ENCODE data around the gene IGSF21.

Gene IGSF21

DNA sequence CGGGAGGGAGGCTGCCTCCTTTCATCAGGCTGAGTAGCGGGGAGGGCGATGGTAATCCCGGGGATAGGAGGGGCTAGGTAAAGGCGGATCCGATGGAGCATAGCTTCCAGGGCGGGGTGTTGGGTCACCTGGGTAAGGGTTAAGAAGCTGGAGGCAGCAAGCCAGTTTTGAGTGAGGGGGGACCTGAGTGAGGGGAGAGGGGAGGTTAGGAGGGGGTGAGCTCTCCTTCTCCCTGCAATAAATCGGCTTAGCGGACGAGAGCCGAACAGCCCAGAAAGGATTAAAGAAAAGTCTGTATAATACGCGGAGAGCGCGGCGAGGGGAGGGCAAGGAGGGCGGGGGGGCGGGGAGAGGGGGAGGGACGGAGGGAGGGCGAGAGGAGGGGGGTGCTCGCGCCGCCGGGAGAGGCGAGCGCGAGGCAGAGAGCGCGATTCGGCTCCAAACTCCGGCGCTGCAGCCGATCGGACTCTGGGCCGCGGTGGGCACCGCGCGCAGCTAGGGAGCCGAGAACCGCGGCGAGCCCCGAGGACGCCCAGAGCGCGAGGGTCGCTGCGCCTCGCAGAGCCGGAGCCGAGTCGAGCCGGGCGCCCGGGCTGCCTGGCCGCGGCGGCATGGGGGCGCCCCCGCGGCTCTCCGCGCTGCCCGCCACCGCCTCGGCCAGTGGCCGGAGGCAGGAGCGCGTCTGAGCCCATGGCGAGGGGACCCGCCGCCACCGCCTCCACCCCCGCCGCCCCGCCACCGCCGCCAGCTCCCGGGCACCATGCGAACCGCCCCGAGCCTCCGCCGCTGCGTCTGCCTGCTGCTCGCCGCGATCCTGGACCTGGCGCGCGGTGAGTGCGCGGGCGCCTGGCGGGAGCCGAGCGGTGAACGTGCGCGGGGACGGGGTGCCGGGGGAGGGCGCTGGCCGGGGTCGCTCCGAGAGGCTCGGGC is at the start of gene IGSF21:
TSS of gene IGSF21 (plus strand) at position 430 of the 930 bp plus-strand sequence. CDS start at position 761, 331 bp downstream.
- DNase-seq, result no peak

DNA sequence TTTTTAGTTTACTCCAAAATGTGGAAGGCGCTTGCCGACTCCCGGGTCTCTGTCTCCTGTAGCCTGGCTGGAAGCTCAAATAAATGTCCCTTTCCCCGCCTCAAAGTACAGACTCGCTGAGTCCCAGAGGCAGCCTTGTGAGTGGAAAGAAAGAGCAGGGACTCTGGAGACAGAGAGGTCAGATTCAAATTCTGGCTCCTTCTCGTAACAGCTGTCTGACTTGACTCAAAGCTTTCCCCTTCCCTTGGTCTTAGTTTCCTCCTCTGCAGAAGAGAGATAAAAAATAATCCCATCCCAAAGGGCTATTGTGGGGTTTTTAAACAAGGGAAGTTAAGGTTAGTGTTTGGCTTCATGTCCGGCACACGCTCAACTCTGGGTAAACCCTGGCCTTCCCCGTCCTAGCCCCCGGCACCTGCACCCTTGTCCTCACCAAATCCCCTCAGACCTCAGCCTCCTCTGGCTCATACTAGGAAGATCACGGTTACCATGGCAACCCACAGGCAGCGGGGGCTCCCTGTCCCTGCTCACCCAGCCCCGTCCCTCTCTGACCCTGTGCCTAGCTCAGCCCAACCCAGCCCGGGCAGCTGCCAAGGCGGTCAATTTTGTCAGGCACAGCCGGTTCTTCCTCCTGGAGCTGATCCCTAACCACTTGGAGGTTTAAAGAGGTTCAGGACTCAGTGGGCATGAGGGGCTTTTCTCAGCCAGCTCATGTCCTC is 49.2 kb upstream of the IGSF21 start:
- no peak for DNase-seq

DNA sequence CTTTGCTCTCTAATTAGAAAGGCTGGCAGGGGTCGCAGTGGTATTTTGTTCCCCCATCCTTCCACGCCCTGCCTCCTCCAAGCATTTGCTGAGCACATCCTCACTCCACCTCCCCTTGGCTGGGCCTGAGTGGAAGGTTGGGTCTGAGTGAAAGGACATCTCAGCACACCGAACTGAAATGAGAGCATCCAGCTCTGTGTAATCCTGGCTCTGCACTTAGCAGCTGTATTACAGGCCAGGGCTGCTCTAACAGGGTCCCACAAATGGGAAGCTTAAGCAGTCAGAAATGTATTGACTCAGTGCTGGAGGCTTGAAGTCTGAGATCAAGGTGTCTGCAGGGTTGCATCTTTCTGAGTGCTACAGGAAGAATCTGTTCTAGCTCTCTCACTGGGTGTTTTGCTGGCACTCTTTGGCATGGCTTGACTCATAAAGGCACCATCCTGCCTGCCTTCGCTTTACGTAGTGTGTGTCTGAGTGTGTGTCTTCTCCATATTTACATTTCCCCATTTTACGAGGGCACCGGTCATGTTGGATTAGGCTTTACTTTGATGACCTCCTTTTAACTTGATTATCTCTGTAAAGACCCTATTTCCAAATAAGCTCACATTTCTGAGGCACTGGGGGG is 48.5 kb upstream of the IGSF21 start:
- no peak for DNase-seq

DNA sequence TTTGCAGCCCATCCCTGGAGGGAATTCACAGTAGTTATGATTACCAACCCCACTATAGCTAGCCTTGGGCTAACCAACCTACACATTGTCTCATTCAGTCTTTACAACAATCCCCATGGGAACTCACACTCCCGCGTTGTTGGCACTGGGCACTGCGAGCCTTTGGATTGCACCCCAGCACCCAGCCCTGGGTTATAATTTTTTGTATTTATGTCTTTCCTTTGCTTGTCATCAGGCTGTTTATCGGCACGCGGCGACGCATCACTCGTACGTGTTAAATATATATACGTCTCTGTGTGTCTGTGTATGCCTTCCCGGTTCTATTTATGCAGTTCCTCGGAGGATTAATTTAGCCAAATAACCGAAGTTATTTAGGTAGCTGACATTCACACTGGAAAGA is 47.2 kb upstream of the IGSF21 start:
- DNase-seq, result no peak

DNA sequence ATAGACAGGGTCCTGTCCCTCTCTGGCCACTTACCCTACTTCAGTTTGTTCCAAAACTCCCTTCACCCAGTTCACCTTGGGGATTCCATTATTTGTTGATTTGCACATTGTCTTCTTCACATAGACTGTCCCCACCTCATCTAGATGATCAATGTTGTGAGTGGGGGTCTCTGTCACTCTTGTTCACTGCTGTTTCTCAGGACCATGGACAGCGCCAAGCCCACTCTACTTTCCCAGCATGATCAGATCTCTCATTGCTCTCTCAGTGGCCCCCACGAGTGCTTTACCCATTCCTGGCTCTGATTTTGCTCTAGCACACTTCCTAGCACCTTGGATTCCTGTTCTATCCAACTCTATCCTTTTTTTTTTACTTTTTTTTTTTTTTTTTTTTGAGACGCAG is 45.4 kb upstream of the IGSF21 start:
- no peak for DNase-seq

DNA sequence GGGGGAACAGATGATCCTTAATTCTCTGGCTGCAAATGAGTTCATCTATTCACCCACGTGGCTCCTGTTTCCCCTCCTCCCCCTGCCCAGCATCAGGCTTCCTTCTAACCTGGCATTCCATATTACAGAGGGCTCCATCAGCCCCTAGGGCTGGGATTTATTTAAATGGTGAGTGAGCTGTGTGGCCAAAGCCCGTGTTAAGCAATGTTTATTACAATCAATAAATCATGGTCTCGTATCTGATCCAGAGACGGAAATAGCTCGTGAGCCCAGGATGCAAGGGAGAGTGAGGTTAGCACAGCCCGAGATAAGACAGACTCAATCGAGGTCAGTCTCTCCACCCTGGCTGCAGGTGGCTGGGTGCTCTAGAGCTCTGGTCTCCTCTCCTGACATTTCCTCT is 43.1 kb upstream of the IGSF21 start:
- no peak for DNase-seq

DNA sequence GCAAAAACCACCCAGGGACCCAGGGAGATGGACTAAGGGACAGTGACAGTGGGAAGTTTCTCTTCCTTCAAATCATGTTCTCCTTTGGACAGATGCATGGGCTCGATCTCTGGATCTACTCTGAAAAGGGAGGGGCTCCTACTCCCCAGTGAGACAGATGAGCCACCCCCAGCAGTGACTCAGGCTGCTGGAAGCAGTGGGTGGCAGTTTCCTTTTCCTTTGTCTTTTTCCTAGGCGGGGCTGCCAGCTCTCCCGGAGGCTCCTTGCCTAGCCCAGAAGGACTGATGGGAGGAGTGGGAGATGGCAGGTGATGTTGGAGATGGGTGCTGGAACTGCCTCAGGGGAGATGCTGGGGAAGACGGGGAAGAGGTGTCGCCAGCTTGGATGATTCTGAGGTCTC is 41.0 kb upstream of the IGSF21 start:
- peak in 1 of 3 donors; percentile 2 for DNase-seq

DNA sequence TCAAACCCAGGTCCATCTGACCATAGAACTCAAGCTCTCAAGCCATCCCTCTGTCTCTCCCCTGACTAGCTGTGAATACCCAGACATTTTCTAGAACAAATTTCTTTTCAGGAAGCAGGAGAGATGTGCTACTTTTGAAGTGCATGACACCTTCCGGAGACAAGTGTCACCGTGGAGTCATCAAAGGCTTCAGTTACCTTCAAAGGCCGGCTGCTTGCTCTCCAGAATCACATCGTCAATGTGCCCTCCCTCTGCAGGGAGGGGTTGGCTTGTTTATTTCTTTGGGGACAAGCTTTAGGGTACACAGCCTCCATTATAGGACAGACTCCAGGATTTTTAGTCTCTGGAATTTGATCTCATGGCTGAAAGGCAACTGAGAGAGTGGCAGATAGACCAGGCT is 37.7 kb upstream of the IGSF21 start:
- no peak for DNase-seq

DNA sequence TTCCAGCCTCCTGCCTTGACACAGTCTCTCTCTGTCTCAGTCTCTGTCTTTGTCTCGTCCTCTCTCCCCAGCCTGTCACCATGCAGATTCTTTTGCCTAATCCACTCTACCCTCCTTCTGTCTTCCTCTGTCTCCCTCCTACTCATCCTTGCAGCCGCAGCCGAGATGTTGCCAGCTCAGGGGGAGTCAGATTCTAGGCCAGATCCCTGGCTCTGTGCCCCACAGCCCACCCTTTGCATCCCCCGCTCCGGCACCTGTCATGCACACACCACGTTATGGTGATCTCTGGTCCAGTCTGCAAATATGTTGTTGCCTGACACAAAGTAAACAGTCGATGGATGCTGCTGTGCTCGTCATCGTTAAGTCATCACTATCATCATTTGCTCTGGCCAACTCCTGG is 35.5 kb upstream of the IGSF21 start:
- DNase-seq, result no peak

DNA sequence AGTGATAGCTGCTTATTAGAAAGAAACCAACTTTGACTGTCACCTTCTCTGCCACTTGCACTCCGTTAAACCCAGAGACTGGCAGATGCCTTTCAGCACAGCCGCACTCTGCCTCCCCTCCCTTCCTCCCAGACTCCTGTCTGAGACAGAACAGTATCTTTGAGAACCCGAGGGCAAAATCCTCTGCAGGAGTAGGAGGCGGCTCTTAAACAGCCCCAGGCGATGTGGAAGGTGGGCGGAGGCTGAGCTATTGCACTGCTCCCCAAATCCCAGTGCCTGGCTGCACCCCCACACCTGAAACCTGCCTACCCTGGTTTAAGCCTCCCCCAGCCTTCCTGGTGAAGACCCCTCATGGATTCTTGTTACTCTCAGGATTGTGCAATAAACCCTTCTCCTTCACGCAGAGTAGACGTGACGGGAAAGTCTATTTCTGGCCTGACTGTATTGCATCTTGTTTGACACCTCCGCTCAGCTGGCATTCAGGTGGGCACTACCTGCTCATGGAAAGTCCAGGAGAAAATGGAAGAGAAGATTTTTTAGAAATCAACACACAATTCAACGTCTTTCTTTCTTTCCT is 34.4 kb upstream of the IGSF21 start:
- DNase-seq, result no peak

DNA sequence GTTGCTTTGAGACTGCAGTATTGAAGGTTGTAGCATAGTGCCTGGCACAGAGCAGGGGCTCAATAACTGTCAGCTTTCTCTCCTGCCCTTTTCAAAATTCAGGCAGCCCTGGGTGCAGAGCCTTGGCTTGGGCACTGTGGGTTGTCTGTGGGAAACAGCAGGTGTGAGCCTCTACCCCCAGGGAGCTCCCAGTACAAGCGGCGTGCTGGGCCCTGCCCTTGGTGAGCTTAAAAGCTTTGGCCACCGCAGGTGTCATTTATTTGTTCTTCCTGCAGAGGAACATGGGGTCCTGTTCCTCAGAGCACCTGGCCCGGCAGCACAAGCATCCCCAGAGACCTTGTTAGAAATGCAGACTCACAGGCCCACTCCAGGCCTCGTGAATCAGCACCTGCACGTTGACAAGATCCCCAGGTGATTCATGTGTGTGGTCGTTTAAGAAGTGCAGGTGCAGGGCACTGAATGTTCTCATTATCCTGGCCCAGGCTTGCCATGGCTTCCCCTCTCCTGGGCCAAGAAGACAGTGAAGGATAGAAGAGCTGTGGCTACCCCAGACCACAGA is 29.9 kb upstream of the IGSF21 start:
- DNase-seq, result no peak

DNA sequence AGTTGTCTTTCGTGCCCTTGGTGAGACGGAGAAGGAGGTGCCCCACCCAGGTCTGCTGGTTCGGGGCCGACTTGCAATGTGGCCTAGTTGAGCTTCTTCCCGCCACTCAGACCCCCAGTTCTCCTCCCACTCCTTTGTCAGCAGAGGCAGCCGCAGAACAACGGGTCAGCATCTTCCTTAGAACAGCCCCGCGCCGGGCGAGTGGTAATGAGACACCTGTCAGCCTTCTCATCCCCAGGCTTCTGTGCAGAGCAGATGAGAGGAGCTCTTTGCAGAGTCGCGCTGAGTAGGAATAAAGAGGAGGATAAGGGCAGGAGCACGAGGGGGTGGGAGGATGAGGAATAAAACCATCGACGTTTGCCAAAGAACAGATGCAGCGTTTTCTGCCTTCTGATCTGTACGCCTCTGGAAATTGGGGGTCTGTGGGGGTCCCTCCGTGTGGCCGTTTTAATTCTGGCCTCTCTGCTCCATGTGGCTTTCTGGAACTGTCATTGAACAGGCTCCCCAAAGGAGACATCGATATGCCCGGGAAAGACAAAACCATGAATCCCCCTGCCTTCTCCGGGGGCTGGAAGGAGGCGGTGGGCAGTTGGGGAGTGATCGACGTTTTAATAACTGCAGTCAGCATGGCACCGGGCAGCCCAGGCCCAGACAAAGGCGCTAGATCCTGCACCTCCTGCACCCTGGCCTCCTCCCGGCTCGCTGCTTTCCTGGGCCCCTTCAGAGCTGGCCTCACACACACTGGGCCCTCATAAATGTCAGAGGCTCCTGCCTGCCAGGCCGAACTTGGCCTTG is 27.5 kb upstream of the IGSF21 start:
- DNase-seq, result no peak

DNA sequence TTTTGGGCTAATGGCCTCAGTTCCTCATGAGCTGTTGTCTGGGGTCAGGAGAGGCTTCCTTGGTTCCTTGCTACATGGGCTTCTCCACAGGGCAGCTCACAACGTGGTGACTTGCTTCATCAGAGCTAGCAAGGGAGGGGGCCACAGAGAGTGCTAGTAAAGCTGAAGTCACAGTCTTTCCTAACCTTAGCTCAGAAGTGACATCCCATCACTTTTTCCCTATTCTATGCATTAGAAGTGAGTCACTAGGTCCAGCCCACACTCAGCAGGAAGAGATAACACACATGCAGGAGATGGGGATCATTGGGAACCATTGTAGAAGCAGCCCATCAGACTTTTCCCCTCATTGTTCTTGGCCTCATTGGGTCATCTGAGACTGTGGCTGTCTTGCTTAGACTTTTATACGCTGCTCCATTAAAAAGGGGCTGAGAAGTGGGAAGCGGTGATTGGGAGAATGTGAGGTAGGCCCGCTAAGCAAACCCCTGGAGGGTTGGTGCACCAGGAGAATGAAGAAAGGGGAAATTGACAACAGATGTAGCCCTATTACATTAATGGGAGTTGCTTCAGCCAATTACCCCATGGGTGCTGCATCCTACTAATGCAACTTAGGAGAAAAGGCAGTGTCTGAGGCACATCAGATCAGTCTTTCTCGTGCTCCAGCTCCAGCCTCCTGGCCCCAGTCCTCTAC is 22.1 kb upstream of the IGSF21 start:
- no peak for DNase-seq

DNA sequence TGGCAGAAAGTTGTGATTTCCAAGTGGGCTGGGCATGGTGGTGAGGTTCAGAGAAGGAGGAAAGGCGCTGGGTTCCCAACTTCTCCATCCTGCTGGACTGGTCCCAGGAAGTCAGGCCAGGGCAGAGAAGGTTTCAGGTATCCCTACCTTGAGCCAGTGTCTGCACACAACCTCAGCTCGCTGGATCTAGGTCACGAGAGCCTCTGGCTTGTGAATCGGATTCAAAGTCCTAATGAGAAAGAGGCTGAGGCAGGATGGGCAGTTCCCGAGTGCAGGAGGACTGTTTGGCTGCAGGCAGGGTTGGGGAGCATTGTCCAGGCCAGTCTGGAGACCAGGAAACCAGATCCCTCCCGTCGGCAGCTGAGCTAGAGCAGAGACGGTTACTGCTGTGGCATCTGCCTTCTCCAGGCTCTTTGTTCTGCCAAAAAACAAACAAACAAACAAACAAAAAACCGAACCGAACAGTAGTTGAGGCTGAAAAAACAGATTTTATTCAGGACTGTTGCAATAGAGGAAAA is 19.5 kb upstream of the IGSF21 start:
- DNase-seq, result no peak

DNA sequence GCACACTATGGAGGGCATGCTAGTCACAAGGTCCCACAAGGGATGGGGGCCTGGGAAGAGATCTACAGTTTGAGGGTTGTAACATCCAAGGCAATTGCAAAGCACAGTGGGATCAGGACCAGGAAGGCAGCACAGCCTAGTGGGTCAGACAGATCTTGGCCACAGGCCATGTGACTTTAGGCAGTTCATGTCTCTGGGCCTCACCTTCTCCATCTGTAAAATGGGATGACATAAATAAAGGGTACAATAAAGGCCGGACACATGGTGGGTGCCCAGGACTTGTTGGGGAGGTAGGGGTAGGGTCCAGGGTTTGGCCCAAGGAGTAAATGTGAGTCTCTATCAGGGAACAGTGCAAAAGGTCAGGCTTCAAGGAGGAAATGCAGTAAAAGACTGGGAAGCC is 18.1 kb upstream of the IGSF21 start:
- DNase-seq, result no peak

DNA sequence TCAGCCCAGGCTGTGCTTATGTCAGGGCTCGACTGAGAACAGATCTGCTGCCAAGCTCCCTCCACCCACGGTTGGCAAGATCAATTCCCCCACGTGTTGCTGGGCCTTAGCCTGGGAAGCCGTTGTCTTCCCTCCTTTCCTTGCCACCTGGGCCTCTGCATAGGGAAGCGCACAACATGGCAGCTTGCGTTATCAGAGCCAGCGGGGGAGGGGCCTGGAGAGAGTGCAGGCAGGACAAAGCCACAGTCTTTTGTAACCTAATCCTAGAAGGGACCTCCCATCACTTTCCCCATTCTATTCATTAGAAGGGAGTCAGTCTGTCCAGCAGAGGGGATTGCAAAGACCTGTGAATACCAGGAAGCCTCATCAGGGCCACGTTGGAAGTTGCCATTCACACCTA is 17.0 kb upstream of the IGSF21 start:
- no peak for DNase-seq

DNA sequence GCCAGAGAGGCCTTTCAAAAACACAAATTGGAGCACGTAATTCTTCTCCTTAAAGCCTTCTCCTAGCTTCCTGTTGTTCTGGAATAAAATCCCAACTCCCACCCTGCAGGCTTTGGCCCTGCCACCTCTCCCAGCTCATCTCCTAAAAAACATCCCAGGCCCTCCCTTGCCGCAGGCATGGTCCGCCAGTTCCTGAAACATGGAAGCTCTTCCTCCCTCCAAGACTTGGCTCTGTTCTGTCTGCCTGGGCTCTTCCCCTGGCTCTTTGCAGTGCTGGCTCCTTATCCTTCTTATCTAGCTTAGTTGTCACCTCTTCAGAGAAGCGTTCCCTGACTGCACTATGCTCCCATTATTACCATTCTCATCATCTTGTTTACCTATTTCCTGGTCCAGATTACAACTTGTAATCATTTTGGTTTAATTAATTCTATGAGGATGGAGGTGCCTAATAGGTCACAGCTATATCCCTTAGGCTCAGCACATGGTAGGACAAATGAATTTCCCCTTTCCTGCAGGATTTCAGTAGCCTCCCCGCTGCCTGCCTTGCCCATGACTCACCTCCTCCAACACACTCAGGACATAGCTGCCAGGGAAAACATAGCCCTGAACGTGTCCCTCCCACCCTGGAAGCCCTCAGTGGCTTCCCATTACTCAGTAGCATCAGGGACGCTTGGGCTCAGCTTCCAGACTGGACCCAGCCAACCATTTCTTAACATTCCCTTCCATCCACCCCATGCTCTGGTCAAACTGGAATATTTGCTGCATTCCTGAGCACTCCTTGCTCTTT is 15.7 kb upstream of the IGSF21 start:
- DNase-seq, result no peak

DNA sequence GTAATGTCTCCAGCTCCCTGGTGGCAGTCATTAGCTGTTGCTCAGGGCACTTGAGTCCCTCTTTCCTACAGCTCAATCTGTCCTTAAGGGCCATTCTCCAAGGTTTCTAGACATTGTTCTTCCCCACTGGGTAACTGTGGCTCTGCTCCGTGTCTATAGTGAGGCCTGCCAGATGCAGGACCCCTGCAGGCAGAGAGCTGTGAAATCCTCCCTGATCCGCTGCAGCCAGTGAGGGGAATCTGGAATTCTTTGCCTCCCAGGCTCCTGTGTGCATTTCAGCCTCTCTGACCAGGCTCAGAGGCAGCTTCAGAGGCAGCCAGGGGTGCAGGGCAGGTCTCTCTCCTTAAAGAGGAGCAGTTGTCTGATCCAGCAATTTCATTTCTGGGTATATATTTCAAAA is 14.4 kb upstream of the IGSF21 start:
- no peak for DNase-seq

DNA sequence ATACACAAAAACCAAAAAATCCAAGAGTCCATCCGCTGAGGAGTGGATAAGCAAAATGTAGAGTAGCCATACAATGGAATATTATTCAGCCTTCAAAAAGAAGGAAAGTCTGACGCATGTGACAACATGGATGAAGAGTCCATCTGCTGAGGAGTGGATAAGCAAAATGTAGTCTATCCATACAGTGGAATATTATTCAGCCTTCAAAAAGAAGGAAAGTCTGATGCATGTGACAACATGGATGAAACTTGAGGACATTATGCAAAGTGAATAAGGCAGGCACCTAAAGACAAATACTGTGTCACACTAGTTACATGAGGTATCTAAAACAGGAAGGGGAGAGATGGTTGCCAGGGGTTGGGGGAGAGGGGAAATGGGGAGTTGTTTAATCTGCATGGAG is 14.0 kb upstream of the IGSF21 start:
- no peak for DNase-seq

DNA sequence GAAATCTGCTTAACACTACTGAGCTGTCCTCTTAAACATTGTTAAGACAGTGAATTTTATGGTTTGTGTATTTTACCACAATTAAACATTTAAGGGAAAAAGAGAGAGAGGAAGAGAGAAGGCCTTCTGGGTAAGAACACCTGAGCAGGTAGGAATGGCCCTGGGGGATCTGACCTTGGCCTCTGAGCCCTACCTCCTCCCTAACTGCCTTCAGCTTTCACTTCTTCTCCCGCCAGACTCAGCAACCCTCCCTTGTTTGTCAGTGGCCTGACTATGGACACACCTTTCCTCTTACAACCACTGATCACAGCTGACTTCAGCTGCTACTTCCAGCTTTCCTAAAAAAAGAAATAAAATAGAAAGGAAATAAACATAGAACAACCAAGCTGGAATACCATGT is 13.5 kb upstream of the IGSF21 start:
- no peak for DNase-seq

DNA sequence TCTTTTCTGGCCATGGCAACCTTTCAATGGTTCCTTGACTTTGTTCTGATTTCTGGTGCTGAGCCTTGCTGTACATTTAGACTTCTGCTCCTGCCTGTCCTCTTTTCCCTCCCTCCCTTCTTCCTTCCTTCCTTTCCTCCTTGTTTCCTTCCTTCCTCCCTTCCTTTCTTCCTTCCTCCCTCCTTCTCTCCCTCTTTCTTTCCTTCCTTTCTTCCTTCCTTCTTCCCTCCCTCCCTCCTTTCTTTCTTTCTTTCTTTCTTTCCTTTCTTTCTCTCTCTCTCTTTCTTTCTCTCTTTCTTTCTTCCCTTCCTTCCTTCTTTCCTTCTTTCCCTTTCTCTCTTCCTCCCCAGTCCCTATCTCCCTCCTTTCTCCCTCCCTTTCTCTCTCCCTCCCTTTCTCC is 10.4 kb upstream of the IGSF21 start:
- no peak for DNase-seq

All from suppressor macrophage treated with lipopolysaccharide for 1 hour (primary cell).